NB4 (cell line): ENCODE data around the gene SMC1B.
A peak's percentile ranks its signal among the peaks of the same experiment; 100 is the strongest.

ENCODE experiments used
- DNase-seq: peaks from one replicate; pipeline ENCODE4 v3.0.0; 2010; ENCODE audit warnings: low read depth
- H3K4me3 ChIP-seq: one replicate; pipeline ENCODE4 v1.5.1; 2011; ENCODE audit warnings: mild to moderate bottlenecking, low read depth, low read length, moderate library complexity
- MAX ChIP-seq: IDR thresholded peaks from 2 replicates; pipeline ENCODE4 v1.6.1; 2011; ENCODE audit warnings: low read depth, low read length
- MYC ChIP-seq: IDR thresholded peaks from 2 replicates; pipeline ENCODE4 v1.6.1; 2011; ENCODE audit warnings: low read depth, low read length
- POLR2A ChIP-seq: IDR thresholded peaks from 2 replicates; pipeline ENCODE4 v1.6.1; 2011; ENCODE audit warnings: mild to moderate bottlenecking; ENCODE audit not compliant: insufficient read length; ENCODE audit errors: extremely low read depth
- TF ChIP-seq, protein P1 (sequence below): IDR thresholded peaks from one replicate; pipeline ENCODE4 v1.5.1; 2012; ENCODE audit warnings: low read depth, low read length

The SMC1B gene

GRCh38 chr22:45435544-45436139 lies 22.2 kb upstream of the SMC1B start:
- peak; percentile 90 for DNase-seq
- TF ChIP-seq MYC = no peak
- TF ChIP-seq, protein P1, sequence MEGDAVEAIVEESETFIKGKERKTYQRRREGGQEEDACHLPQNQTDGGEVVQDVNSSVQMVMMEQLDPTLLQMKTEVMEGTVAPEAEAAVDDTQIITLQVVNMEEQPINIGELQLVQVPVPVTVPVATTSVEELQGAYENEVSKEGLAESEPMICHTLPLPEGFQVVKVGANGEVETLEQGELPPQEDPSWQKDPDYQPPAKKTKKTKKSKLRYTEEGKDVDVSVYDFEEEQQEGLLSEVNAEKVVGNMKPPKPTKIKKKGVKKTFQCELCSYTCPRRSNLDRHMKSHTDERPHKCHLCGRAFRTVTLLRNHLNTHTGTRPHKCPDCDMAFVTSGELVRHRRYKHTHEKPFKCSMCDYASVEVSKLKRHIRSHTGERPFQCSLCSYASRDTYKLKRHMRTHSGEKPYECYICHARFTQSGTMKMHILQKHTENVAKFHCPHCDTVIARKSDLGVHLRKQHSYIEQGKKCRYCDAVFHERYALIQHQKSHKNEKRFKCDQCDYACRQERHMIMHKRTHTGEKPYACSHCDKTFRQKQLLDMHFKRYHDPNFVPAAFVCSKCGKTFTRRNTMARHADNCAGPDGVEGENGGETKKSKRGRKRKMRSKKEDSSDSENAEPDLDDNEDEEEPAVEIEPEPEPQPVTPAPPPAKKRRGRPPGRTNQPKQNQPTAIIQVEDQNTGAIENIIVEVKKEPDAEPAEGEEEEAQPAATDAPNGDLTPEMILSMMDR = peak; percentile 91
- no peak for TF ChIP-seq POLR2A
- TF ChIP-seq MAX = peak; percentile 25; the same call in 1 of the 2 replicates
- no peak overlapping the region for H3K4me3 ChIP-seq

GRCh38 chr22:45434981-45435380 lies 21.6 kb upstream of the SMC1B start:
- H3K4me3 ChIP-seq = no peak overlapping the region
- TF ChIP-seq MYC (no peak), MAX (no peak), POLR2A (no peak)
- TF ChIP-seq, protein P1 = no peak
- no peak for DNase-seq

DNA sequence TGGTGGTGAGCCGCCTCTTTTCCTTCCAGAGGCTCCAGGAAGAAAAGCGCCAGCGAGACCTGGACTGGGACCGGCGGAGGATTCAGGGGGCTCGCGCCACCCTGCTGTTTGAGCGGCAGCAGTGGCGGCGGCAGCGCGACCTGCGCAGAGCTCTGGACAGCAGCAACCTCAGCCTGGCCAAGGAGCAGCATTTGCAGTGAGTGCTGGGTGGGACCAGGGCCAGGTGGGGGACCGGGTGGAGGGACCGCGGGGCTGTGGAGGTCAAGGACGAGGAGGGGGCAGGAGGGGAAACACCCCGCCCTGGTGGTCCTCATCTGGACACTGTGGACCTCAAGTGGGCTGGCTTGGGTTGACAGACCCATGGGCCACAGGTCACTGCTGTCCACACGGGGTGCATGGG lies 17.5 kb upstream of the SMC1B start:
- DNase-seq = no peak
- no peak overlapping the region for H3K4me3 ChIP-seq
- TF ChIP-seq, protein P1 = no peak
- TF ChIP-seq MAX (no peak), MYC (no peak), POLR2A (no peak)

- TF ChIP-seq MAX (no peak), MYC (no peak), POLR2A (no peak)
- TF ChIP-seq, protein P1 = no peak
These were observed 16.8 kb upstream of the SMC1B start for GRCh38 chr22:45429981-45430775.

GRCh38 chr22:45429424-45429823 lies 16.0 kb upstream of the SMC1B start:
- no peak overlapping the region for H3K4me3 ChIP-seq
- no peak for DNase-seq
- TF ChIP-seq MYC (no peak), POLR2A (no peak), MAX (no peak)
- TF ChIP-seq, protein P1 = no peak

More at GRCh38 chr22:45429981-45430775, 16.8 kb upstream of the SMC1B start:
- H3K4me3 ChIP-seq = no peak overlapping the region
- DNase-seq = no peak
